NCI-H1694 (cell line): Measurements from ENCODE around the gene FABP7.

Experiments used
- DNase-seq: peaks from one replicate; lab custom pipeline; 2025; lab: John Stamatoyannopoulos, UW

The FABP7 gene

DNA sequence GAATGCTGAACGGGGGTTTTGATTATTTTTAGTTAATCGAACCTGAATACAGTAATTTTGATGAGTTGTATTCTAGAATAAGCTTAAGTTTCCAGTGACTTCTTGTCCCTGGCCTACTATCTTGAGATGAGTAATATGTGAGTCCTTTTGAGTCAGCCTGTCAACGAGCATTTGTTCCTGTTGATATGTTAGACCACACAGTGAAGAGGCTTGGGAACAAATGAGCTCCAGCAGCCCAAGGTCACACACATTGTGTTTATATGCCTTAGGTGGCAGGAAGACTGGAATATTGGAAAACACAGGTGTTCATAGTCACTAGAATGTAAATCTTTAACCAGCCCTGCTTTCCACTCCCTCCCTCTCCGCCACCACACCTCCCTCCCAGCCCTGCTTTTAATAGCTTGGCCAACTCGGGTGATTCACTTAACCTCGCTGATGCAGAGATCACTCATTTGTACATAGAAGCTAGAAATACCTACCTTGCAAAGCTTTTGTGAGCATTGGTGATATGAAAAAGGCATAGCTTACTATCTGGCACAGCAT, 18.7 kb downstream of the FABP7 start:
- DNase-seq: no peak

DNA sequence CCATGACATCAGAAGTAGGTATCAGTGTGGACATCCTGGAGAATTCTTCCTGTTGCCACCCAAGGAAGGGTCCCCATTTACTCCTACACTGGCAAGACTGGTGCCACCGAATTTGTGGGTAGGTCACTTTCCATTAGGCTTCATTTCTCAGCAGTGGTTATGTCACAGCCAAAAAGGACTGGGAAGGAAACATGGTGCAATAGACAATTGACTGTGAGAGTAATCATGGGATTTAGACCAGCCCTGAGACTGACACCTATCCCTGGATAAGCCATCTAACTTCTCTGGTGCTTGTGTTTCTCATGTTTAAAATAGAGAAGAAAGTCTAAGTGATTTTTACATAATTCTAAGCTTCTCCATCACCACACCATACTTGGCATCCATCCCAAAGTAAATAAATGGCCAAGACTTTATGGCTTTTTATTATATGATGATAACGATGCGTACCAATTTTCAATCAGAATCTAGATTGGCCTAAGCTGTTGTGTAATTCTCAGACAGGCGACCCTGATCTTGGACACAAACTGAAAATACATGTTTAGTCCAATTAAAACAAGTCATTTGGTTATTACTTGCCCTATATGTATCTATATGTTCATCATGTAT, 19.7 kb downstream of the FABP7 start:
- no peak for DNase-seq

- no peak for DNase-seq
Measured at GRCh38 chr6:122799916-122800686, 20.6 kb downstream of the FABP7 start.

DNA sequence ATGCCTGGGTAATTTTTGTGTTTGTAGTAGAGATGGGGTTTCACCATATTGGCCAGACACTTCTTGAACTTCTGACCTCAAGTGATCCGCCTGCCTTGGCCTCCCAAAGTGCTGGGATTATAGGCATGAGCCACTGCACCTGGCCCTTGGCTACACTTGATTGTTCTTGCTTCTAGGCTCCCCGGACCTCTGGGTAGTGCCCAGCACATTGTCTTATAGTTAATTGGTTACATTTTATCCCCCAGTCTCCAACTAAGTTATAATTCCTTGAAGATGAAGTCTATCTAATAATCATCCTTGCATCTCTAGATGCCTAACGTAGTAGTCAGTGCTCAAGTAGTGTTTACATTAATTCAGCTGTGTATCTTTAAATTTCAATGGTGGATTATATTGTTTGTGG, 21.4 kb downstream of the FABP7 start:
- no peak for DNase-seq

GRCh38 chr6:122801397-122801796, 21.9 kb downstream of the FABP7 start:
- no peak for DNase-seq

DNA sequence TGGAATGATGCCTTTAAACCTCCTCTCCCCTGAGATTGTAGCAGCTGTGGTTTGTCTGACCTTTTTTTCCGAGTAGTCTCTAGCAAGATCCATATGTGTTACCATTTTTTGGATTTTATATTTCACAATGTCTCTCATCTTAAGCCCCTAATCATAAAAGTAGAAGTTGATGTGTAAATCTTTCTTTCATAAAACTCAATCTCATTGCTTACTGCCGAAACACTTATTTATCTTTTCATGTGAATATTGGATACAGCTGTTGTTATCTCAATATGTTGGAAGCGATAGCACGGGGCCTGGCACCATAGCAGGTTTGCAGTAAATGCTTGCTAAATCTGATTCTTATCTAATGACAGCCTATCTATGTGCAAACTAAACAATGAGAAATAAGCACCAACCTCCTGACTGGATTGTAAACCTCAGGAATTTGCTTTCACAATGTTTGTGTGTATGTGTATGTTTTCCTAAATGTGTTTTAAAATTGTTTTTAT, 23.7 kb downstream of the FABP7 start:
- no peak for DNase-seq

- no peak for DNase-seq
Measured at GRCh38 chr6:122804962-122805485, 25.5 kb downstream of the FABP7 start.

DNA sequence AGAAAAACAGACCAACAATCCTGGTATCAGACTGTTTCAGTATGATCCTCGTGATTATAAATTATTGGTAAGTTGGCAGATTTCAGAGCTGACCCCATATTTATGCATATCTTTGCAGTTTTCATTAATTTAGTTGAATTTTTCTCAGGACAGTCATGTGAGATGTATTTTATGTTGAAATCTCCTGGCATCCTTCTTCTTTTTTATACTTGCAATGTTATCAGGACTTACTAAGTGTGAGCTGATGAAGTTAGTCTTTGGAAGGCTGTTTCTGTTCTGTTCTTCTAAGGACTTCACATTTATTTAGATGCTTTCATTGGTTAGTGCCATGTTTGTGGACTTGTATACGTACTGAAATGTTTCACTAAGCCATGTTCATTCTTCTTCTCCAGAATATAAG, 26.8 kb downstream of the FABP7 start:
- no peak for DNase-seq

GRCh38 chr6:122808121-122808885, 28.8 kb downstream of the FABP7 start:
- DNase-seq: no peak

- no peak for DNase-seq
Measured at GRCh38 chr6:122809001-122809400, 29.5 kb downstream of the FABP7 start.

- no peak for DNase-seq
Measured at GRCh38 chr6:122809691-122810090, 30.2 kb downstream of the FABP7 start.

- no peak for DNase-seq
Measured at GRCh38 chr6:122810189-122810588, 30.7 kb downstream of the FABP7 start.

GRCh38 chr6:122817358-122817757, 37.8 kb downstream of the FABP7 start:
- DNase-seq: no peak

GRCh38 chr6:122817766-122818165, 38.2 kb downstream of the FABP7 start:
- DNase-seq: no peak

DNA sequence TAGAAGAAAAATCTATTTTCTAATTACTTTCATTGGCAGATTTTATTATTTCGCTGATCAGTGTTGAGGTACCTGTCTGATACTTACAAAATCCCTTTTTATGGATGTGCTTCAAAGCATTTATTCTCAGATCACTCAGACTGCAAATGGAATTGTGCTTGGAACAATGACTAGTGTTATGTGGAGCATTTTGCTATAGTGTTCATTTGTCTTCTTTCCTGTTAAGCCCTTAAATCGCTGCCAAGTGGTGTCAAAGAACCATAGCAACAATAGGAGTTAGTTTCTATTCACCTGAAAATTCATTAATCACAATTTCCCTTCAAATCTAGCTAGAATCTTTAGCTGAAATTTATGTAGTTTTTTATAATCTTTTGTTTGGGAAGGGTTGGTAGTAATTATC, 39.4 kb downstream of the FABP7 start:
- no peak for DNase-seq

DNA sequence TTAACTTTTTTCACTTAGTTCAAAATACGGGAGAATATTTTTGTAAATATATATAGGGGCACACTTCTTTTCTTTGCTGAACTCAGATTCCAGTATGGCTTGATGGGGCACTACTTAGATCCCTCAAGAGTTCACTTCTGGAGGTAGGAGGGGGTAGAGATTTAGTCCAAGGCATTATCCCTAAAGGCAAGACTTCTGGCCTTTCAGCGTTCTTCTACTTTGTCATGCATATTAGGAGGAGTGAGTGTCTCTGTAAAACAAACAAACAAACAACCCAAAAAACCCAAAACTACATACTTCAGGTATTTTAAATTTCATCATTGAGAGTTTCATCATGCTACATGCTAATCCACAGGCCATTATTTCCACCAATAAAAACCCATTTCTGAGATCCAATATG, 41.6 kb downstream of the FABP7 start:
- DNase-seq: no peak

GRCh38 chr6:122825163-122825562, 45.6 kb downstream of the FABP7 start:
- no peak for DNase-seq

DNA sequence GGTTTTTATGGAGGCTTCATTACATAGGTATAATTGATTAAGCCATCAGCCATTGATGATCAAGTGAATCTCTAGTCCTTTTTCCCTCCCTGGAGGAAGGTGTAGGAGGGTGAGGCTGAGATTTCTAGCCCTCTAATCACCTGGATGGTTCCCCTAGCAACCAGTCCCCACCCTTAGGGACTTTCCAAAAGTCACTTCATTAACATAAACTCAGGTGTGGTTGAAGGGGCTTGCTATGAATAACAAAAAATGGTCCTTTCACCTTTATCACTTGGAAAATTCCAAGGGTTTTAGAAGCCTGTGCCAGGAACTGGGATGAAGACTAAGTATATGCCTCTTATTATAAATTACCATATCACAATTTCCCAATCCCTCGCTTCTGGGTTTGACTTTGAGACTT, 49.9 kb downstream of the FABP7 start:
- DNase-seq: no peak

DNA sequence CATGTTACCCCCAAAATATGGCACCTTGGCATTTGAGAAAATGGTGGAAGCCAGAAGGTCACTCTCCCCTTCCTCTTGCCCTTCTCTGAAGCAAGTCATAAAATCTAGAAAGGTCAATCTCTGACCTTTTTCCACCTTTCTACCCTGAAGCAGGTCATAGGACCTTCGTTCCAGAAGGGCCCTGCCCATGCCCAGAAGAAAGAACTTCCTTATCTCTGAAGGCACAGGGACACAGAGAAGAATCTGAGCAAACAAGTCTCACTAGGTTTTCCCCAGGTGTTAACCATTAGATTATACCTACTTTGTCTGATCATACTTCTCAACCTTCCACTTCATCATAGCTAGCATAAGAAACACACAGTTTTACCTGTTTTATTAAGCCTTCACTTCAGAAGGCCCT, 52.0 kb downstream of the FABP7 start:
- DNase-seq: no peak

- DNase-seq: no peak
Measured at GRCh38 chr6:122832459-122832858, 52.9 kb downstream of the FABP7 start.

DNA sequence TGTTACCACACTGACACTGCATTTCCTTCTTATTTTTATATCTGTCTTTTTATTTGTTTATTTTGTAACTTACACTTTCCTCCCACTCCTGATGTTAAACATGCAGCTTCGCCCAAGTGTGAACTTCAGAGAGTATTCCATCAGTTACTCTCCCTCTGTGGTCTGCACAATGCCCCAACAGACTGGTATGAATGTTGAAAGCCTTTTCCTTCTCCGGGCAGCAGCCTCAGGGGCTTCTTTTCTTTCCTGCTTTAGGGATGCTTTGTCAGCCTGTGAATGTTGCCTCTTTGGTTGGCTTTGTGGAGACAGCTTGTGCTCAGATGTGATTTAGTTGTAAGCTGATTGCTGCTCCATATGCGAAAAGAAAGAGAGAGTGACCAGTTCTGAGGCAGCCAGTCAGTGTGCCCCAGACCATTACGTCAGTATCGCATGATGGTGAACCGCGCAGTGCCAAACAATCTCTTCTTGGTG, 53.5 kb downstream of the FABP7 start:
- DNase-seq: no peak
